Stimulated activated CD4-positive, alpha-beta T cell treated with anti-CD3 and anti-CD28 coated beads, Interleukin-1b, Interleukin-23, amount 100 ng/mL, for 24 hours (primary cell): ENCODE measurements around the gene RALBP1.

Experiments used
- DNase-seq, 4 experiments: peaks; one replicate each; pipeline ENCODE4 v3.0.0-alpha.2; 2020; ENCODE audit warnings: low read depth in 4 of 4, low spot score in 1 of 4

Gene RALBP1

DNA sequence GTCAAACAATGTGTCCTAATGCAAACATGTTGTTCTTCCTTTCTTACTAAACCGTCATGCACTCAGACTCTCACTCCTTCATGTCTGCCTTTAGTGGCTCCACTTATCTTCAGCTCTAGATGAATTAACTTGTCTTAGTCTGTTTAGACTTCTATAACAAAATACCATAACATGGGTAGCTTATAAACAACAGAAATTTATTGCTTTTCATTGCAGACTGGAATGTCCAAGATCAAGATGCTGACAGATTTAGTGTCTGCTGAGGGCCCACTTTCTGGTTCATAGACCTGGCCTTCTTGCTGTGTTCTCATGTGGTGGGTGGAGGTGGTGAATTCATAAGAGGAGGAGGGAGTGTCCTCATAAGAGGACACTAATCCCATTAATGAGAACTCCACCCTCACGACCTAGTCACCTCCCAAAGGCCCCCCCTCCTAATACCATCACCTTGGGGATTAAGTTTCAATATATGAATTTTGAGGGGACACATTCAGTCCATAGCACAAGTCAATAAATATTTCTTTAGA is 32.3 kb downstream of the RALBP1 start:
- DNase-seq, result no peak

DNA sequence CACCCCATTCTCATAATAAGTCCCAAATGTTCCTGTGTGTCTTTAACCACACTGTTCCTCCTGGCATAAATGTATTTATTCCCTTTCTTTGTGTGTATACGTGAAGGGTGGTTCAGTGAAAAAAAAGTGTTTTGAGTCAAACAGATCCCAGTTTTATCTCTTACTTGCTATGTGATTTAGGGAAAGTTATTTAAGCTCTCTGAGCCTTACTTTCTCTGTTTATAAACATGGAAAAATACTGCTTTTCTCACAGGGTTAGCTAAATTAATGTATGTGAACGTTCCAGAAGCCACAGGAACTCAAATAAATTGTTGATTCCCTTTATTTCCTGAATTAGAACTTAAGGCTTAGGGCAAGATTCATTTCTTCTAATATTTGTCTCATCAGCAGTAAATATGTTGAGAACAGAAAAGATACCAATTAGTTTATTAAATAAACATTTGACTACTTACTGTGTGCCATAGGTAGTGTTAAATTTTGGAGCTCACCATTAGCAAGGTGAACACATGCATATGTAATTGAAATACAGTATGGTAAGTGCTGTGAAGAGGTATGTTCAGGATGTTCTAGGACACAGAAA is 33.2 kb downstream of the RALBP1 start:
- DNase-seq, result no peak

DNA sequence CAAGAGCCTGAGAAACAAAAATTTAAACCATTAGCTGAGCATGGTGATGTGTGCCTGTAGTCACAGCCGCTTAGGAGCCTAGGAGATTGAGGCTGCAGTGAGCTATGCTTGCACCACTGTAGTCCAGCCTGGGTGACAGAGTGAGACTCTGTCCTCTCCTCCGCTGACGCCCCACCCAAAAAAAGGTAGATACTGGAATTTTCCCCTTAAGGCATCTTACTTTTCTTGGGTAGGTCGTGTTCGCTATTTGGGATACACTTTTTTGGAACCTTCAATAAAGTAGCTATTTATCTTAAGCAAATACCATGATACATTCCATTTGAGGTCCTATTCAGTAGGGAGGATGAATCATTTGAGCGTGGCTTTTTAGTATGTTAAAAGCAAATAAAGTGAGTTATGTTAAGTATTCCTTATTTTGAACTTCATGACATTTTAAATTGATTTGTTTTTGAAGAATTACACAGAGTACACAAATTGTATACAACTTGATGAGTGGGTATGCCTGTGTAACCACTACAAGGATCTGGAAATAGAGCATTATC is 38.7 kb downstream of the RALBP1 start:
- no peak for DNase-seq

DNA sequence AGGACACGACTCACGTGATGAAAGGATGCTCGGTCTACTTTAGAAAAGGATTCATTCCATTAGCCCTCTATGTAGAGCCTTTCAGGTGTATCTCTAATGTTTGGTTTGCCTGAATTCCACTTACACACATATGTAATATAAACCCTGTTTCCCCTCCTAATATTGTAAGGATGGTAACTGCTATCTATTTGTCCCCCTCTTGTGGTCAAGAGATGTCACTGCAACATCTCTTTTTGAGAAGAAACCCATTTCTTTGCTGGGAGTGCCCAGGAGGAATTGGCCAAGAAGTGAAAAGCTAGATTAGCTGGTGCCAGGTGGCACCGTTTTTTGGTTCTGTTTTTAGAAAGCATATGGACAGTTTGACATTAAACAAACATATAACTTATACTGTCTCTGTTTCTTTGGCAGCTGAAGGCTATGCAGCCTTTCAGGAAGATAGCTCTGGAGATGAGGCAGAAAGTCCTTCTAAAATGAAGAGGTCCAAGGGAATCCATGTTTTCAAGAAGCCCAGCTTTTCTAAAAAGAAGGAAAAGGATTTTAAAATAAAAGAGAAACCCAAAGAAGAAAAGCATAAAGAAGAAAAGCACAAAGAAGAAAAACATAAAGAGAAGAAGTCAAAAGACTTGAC is 41.2 kb downstream of the RALBP1 start:
- no peak for DNase-seq

DNA sequence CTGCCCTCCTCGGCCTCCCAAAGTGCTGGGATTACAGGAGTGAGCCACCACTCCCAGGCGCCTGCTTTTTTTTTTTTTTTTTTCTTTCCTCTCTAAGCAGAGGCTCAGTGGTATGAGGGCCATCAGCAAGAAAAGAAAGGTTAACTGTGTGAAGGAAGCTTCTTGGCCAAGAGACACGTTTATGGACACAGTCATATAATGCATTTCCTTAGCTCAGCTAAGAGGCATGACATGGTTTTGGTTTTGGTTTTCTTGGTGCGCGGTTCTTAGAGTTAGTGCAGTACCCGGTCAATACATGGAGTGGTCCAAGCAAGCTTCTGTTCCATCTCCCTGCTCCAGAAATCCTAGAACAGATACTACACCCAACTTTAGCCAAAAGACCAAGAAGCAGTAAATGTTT is 42.6 kb downstream of the RALBP1 start:
- DNase-seq, result no peak

DNA sequence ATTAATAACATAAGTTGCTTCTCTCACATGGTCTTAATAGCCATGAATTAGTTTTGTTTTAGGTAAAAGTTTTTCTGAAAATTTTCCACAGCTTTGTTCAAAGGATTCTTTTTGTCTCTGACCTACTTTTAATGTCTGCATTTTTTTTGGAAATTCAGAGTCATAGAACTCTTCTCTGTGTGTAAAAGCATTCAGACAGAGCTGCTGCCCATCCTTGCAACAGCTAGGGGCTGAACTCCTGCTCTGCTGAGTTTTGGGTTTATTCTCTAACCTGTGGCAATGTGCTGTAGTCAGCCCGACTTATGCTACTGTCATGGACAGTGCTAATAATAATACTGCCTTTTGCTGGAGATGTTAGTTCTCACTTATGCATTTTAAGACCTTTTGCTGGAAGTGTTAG is 44.1 kb downstream of the RALBP1 start:
- DNase-seq, result no peak

DNA sequence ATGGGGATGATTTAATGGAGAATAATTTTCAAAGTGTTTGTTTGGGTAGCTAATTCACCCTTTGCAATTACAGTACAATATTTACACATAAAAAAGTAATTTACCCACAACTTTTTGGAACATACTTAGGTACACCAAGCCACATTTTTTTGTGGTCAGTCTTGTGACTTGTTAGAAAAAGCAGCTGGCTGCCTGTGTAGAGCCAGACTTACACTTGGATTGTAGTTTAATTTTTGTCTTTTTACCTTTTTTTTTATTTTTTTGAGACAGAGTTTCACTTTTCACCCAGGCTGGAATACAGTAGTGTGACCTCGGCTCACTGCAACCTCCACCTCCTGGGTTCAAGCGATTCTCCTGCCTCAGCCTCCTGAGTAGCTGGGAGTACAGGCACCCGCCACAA is 45.4 kb downstream of the RALBP1 start:
- DNase-seq, result no peak

DNA sequence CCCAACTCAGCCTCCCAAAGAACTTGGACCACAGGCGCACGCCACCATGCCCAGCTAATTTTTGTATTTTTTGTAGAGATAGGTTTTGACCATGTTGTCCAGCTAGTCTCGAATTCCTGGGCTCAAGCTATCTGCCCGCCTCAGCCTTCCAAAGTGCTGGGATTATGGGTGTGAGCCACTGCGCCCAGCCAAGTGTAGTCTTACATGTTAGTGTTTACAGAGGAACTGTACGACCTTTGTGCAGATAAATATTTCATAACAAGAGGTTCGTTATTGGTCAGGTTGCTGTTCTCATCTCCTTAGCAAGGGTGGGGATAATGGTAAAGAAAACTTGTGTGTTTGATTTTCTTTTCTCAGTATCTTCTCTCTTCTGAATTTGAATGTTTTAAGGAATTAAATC is 46.5 kb downstream of the RALBP1 start:
- no peak for DNase-seq

DNA sequence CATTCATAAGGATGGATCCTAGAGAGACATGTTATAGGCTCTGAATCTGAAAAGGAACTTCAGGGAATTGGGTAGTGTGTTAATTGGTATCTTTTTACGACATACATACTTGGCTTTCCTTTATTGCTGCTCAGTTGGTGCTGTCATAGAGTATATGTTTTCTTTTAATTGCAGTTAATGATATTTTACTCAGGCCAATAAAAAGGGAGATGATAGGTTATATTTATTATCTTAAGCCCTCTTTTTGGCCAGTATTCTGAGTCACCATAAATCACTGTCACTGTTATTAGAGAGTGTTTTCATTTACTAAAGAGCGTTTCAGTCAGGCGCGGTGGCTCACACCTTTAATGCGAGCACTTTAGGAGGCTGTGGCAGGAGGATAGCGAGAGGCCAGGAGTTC is 47.6 kb downstream of the RALBP1 start:
- no peak for DNase-seq

DNA sequence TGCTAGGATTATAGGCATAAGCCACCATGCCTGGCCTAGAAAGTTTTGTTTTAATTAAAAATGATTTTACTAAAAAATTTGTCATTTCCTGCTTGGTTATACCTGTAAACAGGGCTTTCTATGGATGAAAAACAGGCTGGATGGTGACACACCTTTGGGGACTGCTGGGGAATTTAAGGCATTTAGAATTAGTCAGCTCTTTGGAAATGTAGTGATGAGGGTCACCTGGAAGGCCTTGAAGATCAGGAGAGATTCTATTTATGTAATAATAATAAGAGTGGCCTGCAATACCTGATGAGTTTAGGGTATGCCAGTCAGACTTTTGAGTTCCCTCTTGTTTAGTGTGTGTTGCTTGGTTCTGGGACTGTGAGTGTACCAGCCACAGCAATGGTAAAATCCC is 51.1 kb downstream of the RALBP1 start:
- DNase-seq, result no peak

DNA sequence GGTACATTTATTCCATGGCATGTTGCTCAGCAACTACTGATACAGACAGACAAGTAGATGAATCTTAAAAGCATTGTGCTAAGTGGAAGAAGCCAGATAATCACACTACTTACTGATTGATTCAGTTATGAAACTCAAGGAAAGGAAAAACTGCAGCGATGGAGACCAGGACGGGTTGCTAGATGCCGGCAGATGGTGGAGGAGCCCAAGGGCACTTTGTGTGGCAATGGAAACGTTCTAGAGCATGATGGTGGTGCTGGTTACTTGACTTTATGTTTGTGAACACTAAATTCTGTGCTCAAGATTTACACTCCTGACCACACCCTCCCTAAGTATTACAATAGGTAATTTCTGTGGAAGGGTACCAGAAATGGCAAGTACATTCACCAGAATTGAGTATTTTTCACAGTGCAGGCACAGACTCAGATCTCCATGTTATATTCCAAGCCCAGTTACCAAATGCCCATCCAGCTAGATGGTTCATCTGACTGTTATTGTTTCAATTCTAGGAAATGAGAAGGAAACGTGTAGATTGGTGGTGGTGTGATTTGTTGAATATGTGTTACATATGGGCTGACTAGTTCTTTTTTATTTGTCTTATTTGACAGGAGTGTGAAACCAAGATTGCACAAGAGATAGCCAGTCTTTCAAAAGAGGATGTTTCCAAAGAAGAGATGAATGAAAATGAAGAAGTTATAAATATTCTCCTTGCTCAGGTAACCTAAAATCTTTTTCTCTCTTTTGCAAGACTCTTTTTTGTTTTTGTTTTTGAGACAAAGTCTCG is 55.1 kb downstream of the RALBP1 start:
- no peak for DNase-seq

DNA sequence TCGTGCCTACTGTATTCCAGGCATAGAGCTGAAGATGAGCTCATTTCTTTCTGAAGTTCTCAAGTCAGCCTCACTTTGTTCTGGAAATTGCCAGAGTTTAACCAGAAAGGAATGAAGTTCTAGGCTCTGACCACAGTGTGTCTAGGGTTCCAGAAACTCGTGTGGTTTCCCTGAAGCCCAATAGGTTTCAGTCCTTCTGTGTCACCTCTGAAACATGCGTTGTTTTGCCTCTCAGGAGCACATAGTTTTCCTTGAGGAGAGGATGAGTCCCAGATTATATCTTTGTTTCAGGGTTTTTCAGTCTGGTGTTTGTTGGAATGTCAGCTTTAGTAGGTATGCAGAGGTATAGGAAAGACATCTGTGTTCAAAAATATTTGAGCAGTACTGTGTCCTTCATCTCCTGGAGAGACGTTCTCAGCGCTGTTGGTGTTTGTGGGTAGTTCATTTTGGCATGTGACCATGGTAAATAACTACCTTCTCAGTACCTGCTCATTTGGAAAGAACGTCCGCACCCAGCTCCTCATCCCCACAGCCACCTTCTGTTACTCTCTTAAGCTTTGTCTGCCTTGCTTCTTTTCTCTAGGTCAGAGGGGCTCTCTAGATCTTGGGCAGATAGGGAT is 56.6 kb downstream of the RALBP1 start:
- no peak for DNase-seq

DNA sequence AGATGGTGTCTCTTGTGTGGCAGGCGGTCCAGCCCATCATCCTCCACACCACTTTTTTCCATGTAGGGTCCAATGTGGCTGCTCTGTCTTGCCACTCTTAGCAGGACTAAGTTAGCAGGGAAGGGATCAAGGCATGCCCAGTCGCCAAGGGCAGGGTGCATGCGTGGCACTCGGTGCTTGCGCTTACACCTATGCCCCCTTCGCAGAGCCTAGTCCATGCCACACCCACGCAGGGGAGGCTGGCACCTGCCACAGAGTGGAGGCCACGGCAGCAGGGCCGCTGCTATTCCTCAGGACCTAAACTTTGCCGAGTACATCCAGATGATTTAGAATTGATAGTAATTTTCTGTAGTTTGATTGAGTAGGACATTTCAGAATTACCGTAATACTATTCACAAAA is 59.5 kb downstream of the RALBP1 start:
- DNase-seq, result no peak

DNA sequence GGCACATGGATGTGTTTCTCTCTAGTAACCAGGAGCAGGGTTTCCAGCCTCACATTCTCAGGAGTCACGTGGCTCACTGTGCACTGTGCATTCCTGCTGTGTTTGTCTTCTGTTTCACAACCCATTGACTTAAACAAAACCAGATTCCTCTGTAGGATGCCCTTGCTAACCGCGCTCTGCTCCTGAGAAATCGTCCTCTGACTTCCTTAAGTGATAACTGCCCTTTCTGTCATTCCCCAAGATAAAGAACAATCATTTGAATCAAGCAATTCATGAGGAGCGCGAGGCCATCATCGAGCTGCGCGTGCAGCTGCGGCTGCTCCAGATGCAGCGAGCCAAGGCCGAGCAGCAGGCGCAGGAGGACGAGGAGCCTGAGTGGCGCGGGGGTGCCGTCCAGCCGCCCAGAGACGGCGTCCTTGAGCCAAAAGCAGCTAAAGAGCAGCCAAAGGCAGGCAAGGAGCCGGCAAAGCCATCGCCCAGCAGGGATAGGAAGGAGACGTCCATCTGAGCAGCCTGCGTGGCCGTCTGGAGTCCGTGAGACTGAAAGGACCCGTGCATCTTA is 60.2 kb downstream of the RALBP1 start:
- no peak for DNase-seq

DNA sequence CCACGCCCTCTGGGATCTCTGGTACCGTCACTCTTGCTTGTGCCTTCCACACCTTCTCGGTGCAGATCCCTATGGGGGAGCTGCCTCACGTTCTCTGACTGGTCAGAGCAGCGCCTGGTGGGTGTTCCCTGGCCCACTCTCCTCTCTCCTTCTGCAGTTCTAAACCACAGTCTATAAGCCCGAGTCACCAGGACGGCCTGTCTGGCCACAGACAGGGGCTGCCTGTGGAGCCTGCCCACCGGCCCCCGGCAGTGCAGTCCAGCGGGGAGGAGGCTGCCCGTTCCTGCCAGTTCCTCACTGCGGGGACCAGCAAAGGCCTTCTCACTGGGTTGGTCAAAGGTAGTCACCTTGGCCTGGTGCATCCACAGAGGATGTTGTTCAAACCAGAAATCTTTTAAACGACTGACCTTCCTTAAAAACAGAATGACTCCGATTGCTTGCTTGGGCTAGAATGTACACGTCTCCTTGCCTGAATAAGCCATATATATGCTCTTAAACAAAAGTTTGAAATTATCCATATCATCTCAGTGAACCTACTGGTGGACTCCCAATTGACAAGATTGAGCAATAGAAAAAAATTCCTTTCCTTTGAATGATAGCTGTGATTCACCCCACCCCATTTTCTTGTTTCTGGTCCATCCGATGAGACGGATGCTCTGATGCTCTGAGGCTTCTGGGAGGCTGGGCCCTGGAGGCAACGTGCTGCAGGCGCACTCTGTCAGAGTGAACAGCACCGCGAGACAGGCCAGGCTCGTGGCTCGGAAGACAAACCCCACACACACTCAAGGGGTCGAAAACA is 61.2 kb downstream of the RALBP1 start:
- DNase-seq, result no peak

DNA sequence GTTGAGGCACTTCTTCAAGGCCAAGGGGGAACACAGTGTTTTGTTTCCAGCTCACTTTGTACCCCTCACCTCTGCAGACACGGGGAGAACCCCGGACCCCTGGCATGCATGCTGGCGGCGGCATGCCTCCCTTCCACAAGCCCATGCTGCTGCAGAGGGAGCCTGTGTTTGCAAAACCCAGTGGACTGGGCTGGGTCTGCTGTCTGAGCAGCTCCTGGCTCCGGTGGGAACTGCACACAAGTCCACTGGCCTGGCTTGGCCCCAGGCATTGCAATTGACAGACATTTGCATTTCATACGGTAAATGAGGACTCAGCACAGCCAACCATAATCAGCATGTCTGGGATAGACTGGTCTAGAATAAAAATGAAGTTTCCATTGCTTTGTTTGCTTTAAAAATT is 62.4 kb downstream of the RALBP1 start:
- no peak for DNase-seq

DNA sequence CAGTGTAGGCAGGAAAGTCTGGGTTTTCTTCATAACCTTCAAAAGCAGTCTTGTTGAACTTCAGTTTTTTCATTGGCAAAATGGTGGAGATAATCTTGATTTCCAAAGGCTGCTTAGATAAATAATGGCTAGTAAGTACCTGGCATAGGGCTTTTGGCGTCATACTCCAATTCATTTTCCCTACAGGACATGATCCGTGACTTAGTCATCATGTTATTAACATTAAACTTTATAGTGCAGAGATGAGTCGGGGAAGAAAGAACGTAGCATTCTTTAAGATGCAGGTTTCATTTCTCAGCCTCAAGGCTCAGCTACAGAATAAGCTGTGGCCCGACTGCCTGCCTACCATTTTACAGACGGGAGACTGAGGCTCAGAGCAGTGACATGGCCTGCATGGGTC is 64.0 kb downstream of the RALBP1 start:
- no peak for DNase-seq

DNA sequence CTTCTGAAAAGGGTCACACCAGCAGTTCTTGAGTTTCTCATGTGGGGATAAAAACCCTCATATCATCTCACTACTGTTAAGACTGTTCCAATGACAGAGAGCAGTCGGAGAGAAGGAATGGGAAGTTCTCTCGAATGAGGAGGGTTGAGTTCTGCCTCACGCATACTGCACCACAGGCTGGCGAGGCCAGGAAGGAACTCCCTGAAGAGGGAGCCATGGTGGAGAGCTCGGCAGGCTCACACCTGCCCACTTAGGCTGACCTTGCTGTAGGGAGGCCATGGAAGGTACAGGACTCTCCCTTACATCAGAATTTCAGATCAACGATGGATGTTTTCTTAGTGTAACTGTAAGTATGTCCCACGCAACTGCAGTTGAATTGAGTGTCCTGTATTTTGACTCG is 64.6 kb downstream of the RALBP1 start:
- DNase-seq, result no peak

DNA sequence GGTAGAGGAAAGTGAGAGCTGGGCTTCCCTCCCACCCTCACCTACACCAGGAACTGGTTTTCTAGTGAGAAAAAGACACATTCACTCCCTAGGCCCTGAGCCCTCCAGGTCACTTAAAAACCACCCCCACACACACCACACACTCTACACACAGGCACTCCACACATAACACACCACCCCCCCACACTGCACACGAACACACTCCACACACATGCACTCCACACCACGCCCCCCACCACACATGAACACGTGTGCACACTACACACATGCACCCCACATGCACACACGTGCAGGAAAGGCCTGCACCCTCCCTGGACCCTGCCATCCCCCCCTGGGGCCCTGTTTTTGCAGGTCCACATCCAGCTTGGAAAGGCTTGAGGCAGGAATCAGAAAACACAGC is 67.6 kb downstream of the RALBP1 start:
- DNase-seq, result no peak

DNA sequence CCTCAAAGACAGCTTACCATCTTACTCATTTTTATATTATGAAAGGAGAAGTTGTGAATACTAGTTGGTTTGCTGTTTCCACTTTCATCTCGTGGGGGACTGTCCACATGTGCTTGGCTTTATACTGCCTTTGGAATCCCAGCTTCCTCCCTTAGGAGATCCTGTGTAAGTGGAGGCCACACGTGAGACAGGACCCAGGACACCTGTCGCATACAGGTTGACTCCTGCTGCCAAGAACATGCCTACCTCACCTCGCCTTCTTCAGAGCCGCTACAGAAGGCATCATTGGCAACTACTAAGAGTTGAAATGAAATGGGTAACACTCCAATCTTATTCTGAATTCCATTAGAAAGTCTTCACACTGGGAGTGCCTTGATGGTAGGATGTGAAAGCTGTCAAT is 69.7 kb downstream of the RALBP1 start:
- DNase-seq, result no peak

DNA sequence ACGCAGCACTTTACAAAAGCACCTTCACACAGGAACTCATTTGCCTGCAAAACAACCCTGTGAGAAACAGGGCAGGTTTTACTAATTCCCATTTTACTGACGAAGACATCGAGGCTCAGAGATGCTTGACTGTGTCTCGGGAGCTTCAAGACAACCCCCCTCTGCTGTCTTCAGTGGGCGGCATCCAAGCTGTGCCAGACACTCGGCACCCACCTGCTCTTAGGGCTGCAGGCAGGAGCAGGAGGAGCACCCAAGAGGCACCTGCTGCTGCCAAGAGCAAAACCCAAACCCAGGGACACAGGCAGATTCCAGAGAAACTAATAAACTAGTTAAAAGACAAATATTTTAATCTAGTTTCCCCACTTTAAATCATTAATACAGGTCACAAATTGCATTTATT is 71.2 kb downstream of the RALBP1 start:
- no peak for DNase-seq
